Iris pigment epithelial cell (primary cell): Measurements from ENCODE around the gene ATP8B4.

ENCODE experiments used
- DNase-seq: peaks from one replicate; pipeline ENCODE4 v3.0.0-alpha.2; 2011; ENCODE audit warnings: low read depth

ATP8B4 gene

DNA sequence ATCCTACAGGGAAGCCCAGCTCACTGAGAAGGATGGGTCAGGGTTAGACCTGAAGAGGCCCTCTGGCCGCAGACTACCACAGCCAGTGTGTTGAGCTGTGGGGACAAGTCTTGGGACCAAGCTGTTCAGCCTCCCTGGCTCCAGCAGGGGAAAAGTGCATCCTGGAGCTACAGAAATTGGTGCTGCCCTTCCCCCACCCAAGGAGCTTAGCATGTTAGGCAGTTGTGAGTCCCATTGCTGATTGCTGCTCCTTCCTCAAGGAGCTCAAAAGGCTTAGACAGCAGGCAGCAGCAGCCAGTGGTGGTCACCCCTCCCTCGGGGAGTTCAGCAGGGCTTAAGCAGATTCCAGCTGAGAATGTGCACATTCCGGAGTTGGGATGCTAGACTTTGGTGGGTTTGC is 165.6 kb downstream of the ATP8B4 start:
- DNase-seq = no peak

DNA sequence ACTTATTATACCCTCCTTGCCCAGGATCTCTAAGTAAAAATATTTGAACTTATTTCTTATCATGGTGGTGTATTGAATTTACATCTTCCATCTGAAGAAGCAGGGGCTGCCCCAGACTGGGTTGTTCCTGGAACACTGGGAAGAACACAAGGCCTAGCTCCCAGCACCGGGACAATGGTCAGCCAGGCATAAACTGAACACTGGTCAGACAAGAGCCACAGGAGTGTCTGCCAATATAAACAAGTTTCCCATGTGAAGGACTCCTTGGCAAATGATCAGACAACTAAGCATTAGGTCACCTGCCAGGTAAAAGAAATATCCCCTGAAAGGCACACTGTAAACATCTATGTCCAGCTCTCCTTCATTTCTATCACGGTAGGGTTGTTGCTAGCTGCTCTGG is 172.4 kb downstream of the ATP8B4 start:
- DNase-seq = no peak

DNA sequence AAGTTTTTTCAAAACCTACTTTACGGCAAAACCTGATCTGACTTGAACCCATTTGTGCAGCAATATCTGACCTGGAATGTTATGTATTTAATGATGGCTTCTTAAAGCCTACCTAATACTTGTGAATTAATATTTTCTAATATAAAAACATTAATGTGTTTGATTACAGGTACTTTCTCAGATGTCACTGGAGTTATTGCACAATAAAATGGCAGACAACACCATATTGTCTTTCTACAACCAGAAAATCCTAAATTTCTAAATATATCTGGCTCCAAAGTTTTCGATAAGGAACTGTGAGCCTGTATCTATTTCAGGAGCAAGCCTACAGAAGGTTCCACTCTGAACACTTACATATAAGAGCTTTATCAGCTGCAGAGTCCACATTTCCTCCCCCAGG is 184.5 kb downstream of the ATP8B4 start:
- no peak for DNase-seq

DNA sequence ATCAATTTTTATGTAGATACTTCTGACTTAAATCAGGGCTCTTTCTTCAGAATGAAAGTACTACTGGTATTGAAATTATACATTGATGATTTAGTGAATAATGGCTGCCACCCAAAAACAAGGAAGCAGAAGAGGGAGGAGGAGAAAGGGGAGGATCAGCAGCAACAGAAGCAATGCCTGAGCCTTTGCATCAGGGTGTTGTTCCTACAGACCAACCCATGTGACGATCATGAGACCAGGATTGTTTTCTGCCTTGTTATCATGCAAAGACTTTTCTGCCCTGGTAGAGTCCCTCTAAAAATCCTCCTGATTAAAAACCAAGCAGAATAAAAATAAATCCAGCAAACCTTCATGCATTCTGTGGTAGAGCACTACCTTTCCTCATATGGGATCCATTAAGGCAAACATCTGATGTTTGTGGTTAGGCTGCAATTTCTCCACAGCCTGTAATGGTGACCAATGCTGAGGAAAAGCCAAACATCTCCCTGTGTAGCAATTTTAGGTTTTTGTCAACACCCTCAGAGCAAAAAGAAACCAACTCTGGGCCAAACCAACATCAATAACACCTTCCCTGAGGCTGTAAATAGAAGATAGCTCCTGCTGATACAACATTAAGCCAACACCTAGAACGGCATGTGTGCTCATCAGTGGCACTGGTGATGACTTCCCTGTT is 191.7 kb downstream of the ATP8B4 start:
- peak; percentile 56 for DNase-seq

DNA sequence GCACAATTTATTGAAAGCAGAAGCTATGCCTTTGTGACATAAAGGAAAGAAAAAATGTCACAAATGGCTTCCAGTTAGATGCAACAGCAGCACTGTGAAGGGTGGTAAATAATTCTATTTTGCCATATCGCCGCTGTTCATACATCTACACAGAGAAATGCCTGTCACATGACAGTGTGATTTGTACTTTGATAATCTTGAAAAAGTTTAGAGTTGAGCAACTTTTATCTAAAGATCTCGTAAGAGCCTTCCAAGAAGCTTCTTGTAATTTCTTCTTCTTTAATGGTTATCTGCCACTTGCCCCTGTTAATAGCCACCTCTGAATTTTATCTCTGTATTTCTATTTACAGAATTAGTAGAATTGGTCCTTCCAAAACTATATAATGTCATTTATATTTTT is 192.3 kb downstream of the ATP8B4 start:
- peak; percentile 53 for DNase-seq

DNA sequence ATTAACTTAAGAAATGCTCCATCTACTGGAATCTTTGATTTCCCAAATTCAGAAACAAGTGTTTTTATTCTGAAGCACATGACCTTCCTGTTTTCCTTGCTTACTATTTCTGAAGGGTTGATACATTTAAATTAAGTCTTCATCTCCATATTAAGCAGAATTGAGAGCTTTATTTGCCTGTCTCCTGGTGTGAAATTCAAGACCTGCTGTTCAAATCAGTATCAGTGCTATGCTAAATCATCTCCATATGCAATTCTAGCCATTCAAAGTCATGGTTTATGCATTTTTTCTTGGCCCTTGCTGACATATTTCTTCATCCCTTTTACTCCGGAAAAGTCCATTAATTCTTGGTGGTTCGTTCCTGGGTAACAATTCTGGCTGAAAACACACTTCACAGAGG is 195.4 kb downstream of the ATP8B4 start:
- DNase-seq = no peak

DNA sequence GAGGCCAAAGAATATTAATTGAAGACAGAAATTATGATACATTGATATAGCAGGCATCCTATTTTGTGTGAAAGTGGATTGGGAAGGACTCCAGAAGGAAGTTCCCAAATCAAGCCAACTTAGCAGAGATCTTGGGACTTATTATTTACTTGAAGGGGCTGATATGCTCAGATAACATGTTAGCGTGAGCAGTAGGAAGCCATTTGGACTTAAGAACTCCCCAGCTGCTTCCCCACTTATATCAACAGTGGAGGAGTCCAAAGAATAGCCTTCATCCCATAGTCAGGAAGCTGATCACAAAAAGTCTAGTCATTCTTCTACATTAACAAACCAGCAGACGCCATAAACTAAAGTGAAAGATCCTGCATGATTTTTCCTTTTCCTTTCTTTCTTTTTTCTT is 200.0 kb downstream of the ATP8B4 start:
- no peak for DNase-seq

DNA sequence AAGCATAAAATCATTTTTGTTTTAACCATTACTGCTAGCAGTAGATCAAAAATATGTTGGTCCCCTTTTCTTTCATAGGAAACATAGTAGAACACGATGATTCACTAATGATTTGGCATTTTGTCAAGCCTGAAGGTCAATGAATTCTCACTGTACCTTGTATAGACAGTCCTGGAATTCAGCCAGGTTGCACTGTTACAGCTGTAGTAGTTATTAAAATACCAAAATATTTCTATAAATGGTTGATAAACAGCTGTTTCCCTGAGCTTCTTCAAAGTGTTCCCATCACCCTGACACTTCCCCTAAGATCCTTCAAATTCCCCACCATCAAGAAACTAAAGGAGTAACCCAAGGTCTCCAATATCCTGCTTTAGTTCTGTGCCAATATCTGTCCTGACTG is 200.9 kb downstream of the ATP8B4 start:
- peak; percentile 77 for DNase-seq

DNA sequence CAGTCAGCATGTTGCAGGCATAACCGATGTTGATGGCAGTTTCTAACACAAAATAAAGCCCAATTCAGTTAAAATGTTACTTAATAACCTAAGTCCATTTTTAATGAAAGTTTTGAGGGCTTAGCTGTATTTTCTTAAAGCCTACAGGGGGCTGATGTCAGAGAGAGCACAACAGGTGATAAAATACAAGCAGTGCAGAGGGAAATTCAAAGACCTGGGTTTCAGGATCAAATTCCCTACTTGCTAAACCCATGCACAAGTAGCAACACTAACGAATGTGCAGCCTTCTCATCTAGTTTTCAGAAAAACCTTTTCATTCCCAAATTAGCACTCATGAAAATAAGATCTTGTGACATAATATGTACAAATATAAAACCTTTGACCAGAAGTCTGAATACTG is 202.0 kb downstream of the ATP8B4 start:
- DNase-seq = no peak

DNA sequence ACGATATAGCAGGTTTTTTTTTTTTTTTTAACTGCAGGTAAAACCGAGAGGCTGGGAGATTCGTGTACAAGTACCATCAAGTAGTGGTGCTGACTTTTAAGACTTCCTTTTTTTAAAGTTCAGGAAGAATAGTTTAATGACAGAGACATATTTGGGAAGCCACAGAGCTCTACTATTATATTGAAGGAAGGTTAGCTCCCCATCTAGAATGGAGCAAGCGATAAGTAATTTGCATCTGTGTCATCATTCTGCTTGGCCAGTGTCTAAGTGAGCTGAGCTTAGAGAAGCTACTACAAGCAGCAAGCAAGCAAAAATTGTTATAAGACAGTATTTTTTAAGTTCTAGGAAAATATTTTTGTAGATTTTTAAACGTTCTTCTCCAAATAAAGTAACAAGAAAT is 203.2 kb downstream of the ATP8B4 start:
- DNase-seq = no peak

DNA sequence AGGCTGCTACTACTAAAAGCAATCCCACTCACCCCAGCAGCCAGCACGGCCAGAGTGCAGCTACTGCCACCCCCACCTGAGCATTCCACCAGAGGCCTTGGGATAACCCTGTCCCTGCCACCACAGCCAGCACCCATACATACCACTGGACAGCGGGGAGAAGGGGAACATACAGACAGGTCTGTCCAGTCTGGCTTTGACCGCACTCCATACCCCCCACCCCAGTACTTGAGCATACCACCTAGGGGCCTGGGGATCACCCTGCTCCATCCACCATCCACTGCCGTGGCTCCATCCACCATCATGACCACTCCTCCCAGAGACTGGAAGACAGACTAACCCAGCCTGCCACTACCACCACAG is 210.1 kb downstream of the ATP8B4 start:
- no peak for DNase-seq

DNA sequence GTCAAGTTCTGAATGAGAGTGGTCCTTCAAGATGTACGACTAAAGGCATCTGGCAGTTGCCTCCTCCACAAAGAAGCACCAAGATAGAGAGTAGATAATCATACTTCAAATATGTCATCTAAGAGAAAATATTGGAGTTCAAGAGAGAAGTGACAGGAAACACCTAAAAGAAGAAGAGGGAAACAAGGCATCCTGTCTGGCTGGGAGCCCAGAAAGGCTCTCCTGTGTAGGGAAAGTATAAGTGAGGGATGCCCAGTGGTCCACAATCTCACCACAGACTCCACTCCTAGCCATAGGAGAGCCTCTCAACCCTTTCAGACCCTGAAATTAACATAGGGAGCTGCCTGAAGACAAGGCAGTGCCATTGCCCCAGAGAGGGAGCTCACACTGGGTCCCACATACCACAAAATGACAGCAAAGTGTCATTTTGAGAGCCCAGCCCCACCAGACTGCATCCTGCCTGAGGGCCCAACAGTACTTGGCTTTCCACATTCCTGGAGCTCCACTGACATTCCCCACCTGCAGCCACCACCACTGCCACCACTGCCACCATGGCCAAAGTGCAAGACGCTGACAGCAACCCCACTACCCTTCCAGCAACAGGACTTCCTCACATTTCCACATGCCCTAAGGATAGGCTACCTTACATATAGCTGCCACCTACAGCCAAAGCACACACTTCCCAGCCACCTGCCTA is 210.6 kb downstream of the ATP8B4 start:
- no peak for DNase-seq

DNA sequence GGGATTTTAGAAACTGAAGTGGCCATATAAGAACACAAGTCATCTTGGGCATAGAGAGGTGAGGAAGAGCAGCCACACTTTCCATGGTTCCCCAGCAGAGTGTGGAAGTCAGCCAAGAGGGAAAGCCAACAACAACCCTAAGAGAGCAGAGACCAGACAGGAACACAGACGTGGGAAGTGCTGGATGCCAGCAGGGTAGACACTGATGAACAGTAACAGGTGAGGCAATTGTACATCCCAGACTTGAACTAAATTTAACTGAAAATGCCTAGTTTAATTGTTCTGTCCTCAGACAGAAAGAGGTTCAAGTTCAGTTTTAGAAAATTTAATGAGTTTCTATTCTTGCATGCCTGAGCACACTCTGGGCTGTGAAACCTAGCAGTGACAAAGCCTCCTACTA is 212.1 kb downstream of the ATP8B4 start:
- no peak for DNase-seq

DNA sequence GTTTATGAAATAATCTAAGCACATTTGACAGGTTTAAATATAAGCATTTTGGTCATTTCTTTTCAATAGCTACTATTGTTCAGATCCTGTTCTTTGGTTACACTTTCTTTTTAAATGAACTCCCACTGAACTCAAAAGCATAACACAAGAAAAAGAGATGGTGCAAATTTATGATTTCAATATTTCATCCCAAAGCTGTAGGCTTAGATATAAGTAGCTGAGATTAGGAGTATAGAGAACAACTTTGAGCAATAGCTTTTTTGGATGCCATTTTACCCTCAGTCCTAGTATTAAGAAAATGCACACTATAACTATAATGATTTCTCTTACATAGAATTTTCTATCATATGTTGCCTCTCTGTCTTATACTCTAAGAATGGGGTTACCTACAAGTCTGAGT is 213.8 kb downstream of the ATP8B4 start:
- no peak for DNase-seq

DNA sequence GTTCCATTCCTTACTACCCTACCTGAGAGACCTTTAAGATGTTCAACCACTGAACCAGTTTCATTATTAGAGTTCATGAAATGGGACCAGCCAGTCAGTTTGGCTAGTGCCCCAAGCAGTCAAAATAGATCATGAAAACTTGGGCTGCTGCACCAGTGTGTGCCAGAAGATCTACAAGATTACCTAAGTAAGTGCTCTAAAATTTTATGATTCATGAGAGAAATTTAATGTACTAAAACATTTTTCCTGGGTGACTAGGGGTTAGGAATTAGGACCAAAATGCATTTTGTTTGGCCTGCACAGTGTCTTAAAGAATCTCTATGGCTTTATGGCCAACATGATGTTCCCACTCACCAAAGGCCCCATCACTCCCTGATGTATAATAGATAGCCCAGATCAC is 214.7 kb downstream of the ATP8B4 start:
- DNase-seq = no peak

DNA sequence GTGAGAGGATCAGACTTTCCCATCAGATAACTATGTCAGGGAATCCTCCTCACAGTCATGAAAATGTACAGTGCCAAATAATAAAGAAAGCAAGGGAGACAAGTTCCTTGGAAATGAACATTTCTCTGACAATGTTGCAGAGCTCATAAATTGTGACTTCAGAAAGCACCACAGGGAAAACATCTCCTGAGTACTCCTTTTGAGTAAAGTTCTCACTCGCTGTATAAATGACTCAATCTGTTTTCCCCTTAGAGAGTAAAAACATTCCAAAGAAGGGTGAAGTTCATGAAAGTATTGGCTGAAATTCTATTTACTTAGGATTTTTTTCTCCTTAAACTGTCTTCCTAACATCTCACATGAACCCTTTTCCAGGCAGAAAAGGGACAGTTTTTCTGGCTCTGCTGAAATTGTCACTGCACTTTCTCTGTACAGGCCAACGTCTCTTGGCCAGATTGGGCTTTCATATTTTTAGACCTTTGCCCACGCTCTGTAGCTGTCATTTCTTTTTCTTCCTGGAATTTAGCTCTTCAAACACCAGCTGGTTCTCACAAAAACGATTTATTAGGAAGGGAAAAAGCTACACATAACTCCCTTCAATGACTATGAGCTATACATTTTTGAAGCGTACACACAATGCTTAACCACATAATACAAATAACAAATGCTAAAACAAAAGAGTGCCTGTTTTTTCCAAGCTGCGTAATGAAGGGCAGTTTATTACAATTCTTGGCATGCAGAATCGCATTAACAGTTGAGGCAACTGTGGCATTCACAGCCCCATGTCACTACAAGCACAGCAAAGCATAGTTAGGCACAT is 216.1 kb downstream of the ATP8B4 start:
- DNase-seq = peak; percentile 86

DNA sequence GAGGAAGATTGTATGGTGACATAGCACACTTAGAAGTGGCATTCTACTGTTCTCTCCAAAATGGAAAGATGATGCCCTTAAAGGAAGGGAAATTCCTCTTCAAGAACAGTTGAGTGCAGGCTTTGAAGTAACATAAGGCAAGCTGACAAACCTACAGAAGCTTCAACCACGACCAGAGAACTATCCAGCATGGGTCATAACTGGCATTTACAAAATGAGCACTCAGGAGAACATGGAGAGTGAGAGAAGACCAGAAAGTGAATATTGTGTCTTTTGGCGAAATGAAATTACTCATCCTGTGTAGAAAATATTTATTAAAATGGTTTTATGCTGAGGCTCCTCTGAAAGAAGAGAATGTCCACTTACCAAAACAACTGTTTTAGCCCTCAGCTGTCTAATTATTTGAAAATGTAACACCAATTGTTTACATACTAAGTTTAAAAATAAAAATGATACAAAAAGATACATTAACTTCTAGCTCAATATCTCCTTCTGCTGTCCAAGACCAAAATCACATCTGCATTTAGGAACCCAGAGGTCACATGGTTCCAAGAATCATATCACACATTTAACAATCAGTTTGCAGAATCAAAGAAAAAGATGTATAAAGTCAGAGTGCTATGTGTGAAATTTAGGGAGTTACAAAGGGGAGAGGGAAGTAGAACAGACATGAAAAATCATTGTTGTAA is 216.9 kb downstream of the ATP8B4 start:
- DNase-seq = peak; percentile 73

DNA sequence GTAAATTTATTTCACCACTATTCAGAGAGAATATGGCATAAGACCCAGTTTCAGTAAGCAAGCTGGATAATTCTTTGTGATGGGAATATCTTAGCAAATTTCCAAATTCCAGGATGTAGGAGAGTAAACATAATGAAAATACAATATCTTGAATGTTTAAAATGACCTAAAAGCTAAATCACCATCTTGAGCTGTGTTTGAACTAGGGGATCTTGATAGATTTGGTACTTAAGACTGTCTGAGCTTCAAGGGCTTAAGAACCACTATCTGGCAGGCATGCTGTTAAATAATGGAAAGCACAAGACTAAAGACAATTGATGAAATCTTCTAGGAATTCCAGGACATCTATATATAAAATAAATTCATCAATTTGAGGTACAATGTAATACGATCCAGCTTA is 217.7 kb downstream of the ATP8B4 start:
- no peak for DNase-seq

DNA sequence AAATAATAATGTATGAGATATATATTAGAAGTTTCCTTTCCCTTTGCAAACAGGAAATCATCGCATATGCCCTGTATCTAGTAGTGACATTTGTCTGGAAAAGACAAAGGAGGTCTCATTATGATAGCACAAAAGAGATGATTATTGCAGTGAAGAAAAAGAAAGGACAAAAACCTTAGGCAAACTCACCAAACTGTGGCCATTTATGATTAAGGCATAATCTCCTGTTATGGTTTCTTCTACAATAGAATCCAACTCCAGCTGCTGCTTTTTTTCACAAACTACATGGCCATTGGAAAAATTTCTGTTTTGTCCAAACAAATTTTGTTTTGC is 218.2 kb downstream of the ATP8B4 start:
- DNase-seq = no peak

DNA sequence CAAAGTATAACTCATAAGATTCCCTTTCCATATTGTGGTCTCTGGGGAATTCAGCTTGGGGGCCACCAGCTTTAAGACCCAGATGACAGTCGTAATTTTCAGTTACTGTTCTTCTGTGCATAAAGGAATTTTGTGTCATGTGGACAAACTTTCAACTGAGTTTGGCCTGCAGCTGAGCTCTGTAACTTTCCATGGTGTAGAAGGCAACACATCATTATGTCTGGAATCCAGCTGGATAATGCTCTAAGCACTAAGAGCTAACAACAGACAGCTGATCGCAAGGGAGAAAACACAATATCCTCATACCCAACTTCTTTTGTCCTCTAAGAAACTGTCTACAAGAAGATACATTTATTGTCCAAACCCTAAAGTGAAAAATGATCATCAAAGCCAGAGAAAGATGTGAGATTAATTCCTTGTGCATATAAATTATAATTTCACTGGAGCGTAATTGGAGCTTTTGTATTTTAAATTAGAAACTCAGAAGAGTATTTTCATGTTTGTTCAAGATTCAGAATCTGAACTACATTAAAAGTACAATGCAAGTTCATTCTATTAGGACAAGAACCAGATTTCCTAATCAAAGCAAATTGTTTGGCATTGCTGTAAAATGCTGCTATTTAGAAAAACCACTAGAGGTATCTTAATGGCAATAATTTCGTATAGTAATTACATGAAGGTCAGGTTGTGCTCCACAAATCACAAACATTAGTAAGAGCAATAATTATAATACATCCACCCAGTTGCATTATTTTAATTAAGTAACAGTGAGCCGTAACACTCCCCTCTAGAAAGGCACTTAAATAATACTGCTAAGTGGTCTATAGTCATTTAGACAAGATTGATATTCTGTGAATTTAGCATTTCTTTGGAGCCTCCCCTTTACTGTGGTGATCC is 218.8 kb downstream of the ATP8B4 start:
- DNase-seq = peak; percentile 68

DNA sequence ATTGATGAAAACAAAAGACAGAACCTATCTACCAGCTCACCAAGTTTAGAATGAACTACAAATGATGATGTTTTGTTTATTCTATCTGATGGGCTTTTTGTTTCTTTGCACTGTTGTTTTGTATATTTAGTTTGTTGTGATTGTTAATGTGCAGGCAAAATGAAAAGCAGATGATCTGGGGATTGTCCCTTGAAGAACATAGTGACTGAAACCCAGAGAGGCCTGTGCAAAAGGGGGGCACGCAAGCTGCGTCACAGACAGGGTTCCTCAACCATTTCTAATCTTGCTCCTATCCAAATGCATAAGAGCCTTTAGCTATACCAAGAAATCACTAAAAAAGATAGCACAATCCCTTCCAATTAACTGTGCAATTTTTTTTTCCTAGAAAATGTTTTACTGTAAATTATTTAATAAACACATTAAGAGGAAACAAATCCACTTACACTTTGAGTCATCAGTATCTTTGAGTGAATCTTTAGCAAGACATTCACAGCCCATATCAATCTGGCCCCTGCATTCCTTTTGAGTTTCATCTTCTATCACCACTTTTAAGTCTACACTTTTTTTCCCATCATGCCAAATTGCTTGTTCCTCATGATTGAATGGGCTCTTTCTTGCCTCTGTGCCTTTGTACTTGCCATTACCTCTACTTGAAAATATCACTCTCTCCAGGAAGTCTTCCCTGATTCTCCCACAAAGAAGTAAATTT is 220.3 kb downstream of the ATP8B4 start:
- peak; percentile 38 for DNase-seq
